Suppressor macrophage (primary cell): ENCODE data around the gene DCN.

ENCODE experiments used
- DNase-seq, 4 experiments: peaks; one replicate each; pipeline ENCODE4 v3.0.0-alpha.2; 2020 to 2022

The DCN gene

GRCh38 chr12:91133871-91134270 lies 48.7 kb downstream of the DCN start:
- DNase-seq = no peak

- no peak for DNase-seq
Observed at GRCh38 chr12:91129662-91130362, 52.8 kb downstream of the DCN start.

GRCh38 chr12:91127751-91128150 lies 54.9 kb downstream of the DCN start:
- DNase-seq = no peak

DNA sequence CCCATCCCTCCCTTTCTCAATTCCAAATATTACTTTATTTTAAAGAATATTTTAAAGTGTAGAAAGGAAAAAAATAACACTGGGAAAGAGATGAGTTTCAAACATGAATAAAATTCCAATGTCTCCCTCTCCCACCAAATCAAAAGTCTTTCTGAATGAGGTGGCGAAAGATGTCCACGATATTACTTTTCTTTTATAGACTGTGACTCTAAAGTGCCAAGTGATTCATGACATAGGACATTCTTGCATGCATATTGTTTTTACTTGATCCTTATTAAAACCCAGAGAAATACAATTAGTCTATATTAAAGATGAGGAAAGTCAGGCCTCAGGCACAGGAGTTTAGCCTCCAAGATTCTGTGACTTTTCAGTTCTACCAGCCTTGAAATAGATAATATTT lies 55.3 kb downstream of the DCN start:
- DNase-seq = no peak

DNA sequence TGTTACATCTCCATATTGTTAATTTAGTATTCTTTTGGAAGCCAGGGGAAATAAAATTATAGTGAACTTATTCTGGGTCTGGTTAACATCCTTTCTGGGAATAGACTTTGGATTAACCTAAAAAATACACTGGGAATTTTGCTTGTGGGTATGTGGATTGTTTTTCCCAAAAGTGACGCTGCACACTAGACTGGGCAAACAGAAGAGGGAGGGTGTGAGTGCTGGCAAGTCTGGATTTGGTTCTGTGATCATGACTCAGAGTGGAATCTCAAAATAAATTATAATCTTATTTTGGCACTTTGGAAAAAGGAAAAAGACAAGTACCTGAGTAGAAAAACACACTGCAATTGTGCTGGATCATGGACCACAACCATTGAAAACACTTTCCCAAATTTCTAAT lies 56.1 kb downstream of the DCN start:
- no peak for DNase-seq

- no peak for DNase-seq
Observed at GRCh38 chr12:91123236-91123916, 59.2 kb downstream of the DCN start.

- no peak for DNase-seq
Observed at GRCh38 chr12:91120781-91121180, 61.8 kb downstream of the DCN start.

GRCh38 chr12:91119089-91119488 lies 63.5 kb downstream of the DCN start:
- DNase-seq = no peak

- DNase-seq = no peak
Observed at GRCh38 chr12:91113621-91114020, 69.0 kb downstream of the DCN start.

DNA sequence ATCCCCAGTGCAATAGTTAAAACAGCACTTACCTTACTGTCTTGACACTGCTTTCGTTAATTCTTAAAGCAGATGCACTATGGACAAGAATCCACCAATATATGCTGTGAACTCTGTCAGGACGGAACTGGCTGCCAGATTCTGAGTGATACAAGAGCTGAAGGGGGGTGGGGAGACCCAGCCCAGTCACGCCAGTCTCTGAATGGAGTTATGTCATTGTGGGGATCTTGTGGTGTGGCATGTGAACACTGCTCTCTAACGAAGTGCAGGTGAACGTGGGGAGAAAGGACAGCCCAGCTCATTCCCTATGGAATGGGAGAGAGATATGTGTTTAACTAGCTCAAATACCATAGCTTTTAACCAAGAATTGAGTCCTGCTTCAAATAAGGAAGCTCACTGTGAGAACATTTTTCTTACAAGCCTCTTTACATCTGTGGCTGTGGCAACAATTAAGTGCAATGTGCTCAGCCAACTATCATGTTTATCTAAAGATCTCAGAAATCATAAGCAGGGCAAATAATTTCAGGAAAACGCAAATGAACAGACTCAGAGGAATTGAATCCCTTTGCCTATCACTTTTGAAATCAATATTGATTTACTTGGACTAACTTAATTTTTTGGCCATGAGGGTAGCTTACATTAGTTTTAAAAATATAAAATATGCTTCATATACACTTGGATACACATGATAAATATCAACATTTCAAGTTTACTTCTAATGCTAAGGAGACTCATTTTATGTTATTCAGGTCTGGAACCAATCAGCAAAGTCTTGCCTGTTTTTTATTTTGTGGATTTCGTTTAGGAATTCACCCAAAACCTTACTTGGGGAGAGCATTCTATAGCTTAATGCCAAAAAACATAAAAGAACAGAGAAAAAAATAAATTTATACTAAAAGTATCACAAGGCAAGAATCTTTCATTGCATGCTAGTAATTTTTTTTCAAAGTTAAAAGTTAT lies 71.0 kb downstream of the DCN start, which contains the start of gene LUM:
TSS of gene LUM (minus strand) at position 129 of the 960 bp plus-strand sequence. CDS start 2,515 bp downstream, outside the sequence.
- DNase-seq = no peak

DNA sequence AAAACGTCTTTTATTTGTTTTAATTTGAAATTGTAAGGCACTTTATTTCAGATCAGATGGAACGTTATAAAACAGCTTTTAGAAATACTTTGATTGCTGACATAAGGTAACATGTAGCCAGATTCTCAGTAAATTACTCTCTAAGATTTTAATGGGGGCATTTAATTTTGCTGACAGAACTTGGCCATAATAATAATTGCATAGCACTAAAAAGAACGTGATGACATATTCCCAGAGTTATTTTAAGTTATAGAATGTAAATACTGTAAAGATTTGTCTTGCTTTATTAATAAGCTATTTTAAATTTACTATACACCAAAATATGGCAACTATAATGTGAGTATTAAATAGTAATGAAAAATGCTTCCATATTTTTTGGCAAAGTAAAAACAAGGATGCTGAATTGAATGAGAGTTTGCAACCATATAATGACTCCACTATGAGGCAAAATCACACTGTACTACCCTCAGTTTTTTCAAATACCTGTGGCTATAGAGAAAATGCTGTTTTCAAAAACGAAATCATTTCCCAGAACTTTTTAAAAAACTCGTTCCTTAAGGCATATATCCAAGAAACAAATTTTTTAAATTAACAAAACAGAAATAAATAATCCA lies 72.2 kb downstream of the DCN start:
- no peak for DNase-seq

DNA sequence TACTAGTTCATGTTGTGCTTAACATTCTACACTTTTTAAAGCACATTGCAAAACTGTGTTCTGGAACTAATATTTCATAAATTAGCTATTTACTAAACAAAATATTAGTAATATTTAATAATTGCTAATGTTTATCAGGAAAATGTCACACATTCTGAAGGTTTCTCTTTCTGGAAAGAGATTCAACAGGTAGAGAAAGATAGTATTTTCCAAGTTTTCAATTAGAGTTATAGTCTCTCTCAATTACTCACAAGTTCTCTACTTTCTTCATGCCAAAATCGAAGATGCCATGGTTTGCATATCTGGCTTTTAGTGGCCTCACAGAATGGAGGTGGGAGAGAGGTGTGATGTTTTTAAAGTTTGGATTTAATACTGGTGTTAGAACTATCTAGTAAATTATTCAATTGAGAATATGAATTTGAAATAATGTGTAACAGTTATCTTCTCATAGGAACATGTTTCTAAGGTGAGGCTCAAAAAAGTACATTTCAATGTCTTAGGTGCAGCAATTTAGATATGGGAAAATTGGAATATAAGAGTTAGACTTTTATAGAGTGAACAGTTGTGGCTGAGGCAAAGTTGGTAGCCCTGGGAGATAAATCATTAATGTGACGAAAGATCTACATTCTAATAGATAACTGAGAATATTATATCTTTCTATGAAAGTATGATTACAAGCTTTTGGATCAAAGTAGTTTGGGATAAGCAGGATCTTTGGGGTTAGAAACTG lies 72.9 kb downstream of the DCN start:
- no peak for DNase-seq

DNA sequence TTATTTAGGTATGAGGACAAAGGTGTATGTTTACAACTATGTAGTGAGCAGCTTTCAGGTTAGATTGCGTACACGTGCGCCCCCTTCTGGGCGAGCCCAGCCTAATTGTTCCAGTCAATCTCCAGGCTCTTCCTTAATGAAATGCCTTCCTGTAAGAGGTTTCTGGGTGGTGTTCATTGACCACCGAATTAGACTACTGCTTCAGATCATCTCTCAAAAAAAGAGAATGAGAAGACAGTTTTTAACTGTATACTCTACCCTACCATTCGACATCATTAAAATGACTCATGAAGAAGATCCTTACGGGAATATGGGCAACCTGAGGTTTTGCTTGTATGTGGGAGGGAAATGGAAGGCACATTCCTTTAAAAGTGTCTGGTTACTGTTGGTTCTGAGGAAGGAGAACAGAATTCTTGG lies 73.5 kb downstream of the DCN start:
- peak; percentile 59 to 86 (median 74) for DNase-seq

GRCh38 chr12:91108196-91108755 lies 74.3 kb downstream of the DCN start:
- no peak for DNase-seq

GRCh38 chr12:91106283-91106682 lies 76.3 kb downstream of the DCN start:
- DNase-seq = no peak

DNA sequence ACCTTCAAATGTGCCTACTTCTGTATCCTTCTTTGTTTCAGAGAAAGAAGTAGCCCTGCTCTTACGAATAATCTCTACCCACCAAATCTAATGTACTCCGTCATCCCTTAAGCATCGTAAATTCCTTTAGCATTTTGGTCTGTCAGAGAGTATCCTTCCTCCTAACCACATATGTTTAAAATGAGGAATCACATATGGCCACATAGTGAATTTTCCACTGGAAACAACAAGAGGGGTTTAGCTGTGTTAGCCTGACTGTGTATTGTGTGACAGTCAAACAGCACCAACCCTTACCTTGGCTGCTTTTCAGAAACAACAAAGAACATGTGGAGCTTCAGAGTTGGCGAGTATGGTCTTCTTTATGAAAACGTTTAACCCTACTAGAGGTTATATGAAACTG lies 76.8 kb downstream of the DCN start:
- DNase-seq = no peak

DNA sequence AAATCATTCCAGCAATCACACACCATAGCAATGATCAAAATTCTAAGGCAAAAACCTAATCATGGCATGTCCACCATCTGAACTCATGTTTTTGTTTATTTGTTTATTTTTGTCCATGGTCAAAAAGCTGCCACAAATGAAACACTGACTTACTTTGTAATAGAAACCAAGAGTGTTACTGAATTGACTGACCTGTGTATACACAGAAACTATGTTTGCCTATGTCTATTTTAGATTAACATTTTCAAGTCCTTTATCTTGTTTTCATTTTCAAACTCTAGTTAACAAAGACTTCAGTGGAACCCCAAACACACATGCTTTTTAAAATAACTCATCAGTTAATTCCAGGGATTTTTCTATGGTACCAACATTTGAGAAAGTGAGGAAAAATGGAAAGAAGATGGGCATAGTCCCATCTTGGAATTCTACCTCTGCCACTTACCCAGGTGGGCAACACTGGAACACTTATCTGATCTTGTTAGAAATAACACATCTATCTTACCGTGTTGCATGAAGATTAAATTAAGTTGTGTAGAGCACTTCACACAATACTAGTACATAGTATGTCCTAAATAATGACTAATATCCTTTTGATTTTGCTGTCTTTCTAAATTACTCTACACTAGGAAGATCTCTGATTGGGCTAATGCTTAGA lies 77.7 kb downstream of the DCN start:
- DNase-seq = no peak

GRCh38 chr12:91103624-91104023 lies 79.0 kb downstream of the DCN start:
- DNase-seq = no peak

- no peak for DNase-seq
Observed at GRCh38 chr12:91103101-91103500, 79.5 kb downstream of the DCN start.

DNA sequence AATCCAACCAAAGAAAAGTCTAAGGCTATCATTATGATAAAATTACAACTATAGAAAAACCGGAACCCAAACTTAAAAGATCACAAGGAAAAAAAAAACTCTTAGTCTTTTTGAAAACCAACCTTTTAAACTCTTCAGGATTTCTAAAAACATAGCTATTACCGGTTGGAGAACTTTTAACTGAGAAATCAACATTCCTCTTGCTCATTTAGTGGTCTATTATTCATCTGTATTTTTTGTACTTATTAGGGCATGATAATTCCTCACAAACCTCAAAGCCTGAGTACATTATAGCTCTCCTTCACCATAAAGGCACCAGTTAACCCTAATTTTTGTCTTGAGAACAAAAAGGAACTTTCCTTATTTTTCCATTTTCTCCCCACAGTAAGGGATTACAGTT lies 81.7 kb downstream of the DCN start:
- peak in 2 of 4 experiments; percentile 14 to 37 for DNase-seq

DNA sequence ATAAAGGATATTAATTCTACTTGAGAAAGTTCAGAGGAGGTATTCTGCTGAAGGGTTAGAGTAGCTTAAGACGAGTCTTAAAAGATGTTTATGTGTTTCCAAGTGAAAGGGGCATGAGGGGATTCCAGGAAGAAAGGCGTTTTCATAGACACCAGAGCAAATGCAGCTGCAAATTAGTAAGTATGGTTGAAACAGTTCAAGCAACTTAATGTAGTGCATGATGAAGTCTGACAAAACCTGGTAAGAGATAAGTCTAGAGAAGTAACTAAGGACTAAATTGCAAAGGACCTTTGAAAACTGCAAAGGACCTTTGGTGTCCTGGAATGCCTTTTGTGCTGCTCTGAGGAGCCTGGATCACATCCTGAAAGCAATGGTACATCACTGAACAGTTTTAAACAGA lies 82.8 kb downstream of the DCN start:
- no peak for DNase-seq
